Daoy (cell line): ENCODE measurements around the gene SLC29A2. TPM values are rescaled to one million over a fixed set of nuclear protein-coding genes. Genes with fewer than 3 reads are reported as not detected.
A peak's percentile ranks its signal among the peaks of the same experiment; 100 is the strongest.

ENCODE experiments used
- DNase-seq: peaks from one replicate; pipeline ENCODE4 v3.0.0-alpha.2; 2015; ENCODE audit warnings: low read depth
- total RNA-seq: library from RNA; depleted of rRNA; stranded (reverse); fragments of >200 nt; shearing (Covaris generic); gene quantifications from 2 replicates; pipeline ENCODE4 v1.2.3, GENCODE V29; 2014; rRNA removed

SLC29A2 gene, protein sequence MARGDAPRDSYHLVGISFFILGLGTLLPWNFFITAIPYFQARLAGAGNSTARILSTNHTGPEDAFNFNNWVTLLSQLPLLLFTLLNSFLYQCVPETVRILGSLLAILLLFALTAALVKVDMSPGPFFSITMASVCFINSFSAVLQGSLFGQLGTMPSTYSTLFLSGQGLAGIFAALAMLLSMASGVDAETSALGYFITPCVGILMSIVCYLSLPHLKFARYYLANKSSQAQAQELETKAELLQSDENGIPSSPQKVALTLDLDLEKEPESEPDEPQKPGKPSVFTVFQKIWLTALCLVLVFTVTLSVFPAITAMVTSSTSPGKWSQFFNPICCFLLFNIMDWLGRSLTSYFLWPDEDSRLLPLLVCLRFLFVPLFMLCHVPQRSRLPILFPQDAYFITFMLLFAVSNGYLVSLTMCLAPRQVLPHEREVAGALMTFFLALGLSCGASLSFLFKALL
- total RNA-seq, result 0.48 and 0.86 TPM in 2 replicates

DNA sequence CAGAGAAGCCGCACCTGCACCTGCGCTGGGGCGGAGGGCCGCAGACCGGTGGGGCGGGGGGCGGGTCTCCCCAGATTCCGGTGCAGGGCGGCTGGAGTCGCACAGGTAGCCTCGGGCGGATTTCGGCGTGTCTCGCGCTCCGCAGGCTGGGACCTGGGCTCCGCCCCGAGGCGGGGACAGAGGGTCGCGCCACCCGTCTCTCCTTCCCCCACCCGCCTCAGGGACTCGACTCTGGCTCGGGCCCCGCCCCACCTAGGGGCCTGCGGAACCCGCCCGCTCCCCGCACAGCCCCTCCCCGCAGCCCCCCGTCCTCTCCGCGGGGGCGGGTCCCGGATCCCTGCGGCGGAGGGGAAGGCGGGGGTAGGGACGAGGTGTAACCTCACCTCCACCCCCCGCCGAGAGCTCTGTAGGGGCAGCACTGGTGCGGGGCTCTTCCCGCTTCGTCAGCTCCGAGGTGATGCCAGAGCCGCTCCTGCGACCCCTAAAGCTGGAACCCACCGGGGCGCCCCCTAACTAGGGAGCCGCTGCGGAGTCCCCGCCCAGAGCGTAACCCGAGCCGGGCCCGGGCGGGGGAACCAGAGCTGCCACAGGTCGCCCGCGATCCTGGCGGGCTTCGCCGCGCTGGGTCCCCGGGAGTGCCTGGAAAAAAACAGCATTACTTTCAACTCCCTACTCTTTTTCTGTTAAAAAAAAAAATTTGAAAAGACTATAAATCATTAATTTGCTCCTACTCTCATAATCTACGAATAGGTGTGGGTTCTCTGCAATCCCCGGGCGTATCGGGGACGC, at the start of gene SLC29A2:
SLC29A2 (minus strand) TSS at position 134 of the 789 bp plus-strand sequence. CDS start 169 bp downstream, outside the sequence.
- peak; percentile 57 for DNase-seq

DNA sequence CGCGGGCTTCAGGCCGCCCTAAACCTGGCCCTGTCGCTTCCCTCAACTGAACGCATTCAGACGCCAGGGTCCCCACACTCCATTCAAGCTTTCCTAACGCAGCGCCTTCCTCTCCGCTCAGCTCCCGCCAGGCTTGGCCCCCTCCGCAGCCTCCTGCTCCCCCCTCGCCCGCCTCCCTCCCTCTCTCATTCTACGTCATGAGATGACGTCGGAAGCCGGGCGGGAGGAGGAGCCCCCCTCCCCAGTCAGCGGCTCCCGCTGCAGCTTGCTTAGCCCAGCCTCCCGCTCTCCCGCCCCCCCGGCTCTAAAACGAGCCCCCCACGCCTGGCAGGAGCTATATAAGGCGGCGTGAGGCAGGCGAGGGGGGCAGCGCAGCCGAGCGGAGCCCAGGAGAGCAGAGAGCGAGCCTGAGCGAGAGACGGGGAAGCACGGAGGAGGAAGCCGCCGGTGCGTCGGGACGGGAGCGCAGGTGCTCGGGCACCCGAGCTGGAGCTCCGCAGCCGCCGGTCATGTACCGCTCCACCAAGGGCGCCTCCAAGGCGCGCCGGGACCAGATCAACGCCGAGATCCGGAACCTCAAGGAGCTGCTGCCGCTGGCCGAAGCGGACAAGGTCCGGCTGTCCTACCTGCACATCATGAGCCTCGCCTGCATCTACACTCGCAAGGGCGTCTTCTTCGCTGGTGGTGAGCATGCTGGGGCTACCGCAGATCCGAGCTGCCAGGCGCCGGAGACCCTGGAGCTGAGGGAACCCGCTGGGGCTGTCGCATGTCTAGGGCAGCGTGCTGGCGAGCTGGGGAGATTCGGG, 49.3 kb upstream of the SLC29A2 start, which contains the start of gene NPAS4:
NPAS4 (plus strand) TSS at position 365 of the 806 bp plus-strand sequence; CDS start at position 510, 145 bp downstream.
- no peak for DNase-seq

DNA sequence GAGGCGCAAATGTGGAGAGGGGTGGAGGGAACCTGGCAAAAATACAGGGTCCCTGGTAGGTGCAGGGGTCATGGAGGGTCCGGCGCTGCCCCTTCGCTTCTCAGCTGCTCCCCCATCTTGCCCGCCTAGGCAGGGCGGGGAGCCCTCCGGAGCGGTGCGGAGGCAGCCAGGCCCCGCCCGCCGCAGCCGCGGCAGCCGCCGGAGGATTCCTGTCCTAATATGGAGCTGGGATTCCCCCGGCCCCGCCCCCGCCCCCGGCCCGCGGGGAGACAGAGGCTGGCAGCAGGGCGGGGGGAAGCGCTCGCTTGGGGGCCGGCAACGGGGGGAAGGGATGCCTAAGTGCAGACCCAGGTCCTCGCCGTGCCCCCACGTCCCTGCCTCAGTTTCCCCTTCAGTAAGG, 48.3 kb upstream of the SLC29A2 start:
- DNase-seq, result no peak

DNA sequence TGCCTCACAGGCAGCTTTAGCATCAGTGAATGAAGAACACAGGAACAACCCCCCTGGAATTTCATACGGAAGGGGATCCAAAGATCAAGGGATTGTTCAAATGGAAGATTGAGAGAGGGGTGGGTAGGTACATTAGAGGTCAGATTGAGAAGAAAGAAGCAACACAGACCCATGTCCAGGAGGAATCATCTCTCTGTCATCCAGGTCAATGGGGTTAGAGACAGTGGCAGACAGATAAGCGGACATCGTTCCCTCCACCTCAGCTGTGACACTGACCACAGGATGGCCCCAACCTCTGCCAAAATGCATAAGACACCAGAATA, 47.4 kb upstream of the SLC29A2 start:
- no peak for DNase-seq

DNA sequence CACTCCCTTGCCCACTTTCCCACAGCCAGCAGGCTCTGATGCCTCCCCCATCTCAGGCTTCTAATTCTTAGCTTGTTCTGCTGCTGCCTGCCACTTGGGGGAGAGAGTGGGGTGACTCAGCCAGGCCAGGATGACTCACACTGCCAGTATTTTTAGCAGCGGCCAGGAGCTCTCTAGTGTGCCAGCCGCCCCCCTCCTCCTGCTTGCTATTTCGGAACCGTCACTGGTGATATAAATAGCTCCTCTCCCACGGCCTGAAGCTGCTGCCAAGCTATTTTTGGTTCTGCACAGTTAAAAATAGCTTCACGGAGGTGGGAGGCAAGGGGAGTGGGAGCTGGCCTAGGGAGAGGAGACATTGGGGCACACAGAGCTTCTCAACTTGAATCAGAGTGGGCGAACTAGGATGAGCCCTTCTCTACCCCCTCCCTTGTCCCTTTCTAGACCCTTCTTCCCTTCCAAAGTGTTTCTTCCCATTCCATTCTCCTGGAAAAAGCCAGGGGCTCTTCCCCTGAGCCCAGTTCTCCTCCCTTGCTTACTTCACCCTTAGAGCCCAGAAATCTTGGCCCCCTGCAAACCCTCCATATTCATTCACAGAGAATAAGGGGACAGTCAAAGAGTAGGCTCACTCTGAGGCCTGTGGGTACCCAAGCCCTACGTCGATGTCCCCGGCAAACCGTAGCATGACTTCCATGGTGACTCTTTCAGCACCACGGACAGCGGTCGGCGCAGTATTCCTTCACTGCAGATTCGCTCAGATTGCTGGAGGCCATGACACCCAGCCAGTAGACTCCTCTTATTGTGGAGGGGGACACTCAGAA, 46.8 kb upstream of the SLC29A2 start:
- peak; percentile 90 for DNase-seq

GRCh38 chr11:66417000-66417399, 45.4 kb upstream of the SLC29A2 start:
- no peak for DNase-seq

DNA sequence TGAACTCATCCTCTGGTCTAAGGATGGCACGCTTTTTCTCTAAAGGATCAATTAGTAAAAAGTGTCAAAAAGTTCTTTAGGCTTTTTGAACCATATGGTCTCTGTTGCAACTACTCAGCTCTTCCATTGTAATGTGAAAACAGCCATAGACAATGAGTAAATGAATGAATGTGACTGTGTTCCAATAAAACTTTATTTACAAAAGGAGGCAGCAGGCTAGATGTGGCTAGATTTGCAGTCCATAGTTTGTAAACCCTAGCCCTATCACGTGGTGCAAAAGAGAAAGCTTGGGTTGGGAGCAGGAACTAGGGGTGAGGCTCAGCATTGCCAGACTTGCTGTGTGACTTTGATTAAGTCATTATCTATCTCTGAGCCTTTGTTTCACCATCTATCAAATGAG, 43.9 kb upstream of the SLC29A2 start:
- DNase-seq, result no peak

- DNase-seq, result no peak
These were observed 42.8 kb upstream of the SLC29A2 start for GRCh38 chr11:66414120-66414934.

DNA sequence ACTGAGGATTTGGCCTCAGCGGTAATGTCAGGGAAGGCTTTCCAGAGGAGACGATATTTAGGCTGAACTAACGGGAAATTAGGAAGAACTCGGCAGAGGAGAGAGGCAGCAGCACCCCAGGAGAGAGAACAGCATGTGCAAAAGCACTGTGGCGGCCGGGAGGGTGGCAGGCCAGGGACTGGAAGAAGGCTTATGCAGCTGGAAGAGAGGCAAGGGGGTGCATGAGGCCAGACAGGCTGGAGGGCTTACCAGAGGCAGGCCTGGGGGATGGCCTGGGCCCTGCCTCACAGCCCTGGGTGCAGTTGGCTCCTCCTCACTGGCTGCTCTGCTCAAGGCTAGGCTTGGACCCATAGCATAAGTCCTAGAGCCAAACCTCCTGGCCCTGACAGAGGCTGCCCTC, 41.6 kb upstream of the SLC29A2 start:
- DNase-seq, result no peak

DNA sequence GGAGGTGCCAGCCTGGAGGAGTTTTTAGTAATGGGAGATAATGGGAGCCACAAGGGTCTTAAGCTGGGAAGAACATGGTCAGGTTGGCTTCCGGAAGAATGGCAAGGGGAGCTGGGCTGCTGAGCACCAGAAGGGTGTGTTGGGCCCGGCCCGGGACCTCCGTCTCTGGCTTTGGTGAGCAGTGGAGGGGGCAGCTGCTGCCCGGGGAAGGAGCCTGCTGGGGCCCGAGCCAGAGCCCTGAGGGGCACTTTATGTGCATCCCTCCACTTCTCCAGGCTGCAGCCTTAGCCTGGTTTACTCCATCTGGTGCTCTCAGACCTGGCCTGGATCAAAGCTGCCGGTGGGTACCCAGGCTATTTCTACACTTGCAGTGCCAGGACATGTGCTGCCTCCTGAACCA, 40.5 kb upstream of the SLC29A2 start:
- no peak for DNase-seq

DNA sequence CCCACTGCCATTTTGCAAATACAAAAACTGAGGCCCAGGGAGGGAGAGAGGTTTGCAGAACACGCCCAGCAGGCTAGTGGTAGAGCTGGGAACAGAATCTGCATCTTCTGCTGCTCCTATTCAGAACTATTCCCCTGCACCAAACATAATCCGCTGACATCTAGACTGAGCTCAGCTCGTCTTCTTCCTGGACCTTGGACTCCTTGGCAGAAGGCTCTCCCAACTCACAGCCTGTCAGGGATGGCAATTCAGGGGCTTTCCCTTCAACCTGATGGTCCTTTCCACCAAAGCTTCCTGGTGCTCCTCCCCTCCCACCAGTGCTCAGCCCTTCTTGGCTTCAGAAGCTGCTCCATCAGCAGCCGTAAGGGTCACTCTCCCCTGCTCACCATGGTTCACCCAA, 39.8 kb upstream of the SLC29A2 start:
- DNase-seq, result no peak

GRCh38 chr11:66410191-66410590, 38.6 kb upstream of the SLC29A2 start:
- no peak for DNase-seq

DNA sequence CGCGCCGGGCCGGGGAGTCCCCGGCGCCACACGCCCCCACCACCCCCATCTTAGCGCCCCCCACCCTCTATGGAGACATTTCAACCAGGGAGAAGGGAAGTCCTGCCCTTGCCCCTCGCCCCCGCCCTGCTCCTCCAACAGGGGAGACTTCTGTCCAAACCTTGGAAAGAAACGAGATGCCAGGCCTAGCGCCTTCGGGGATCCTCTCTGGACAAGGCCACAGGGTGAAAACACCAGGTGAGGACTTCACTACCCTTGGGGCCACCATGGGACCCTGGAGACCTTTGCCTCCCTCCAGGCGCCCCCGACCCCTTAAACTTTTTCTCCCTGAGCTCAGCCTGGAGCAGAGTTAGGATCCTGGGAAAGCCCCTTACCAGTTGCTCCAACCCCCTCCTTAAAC, 37.7 kb upstream of the SLC29A2 start:
- no peak for DNase-seq

GRCh38 chr11:66408488-66409214, 37.1 kb upstream of the SLC29A2 start:
- peak; percentile 90 for DNase-seq

- DNase-seq, result no peak
These were observed 36.1 kb upstream of the SLC29A2 start for GRCh38 chr11:66407651-66408050.

DNA sequence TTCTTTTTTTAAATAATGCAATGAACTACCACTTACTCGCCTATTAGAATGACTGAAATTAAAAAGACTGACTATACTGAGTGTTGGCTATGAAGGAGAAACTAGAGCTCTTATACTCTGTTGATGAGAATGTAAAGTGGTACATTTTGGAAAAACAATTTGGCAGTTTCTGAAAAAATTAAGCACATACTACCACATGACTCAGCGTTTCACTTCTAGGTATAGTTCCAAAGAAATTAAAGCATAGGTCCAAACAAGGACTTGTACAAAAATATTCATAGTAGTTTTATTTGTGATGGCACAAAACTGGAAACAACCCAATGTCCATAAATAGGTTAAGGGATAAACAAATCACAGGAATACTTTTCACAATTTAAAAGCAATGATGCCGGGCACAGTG, 22.4 kb upstream of the SLC29A2 start:
- no peak for DNase-seq

GRCh38 chr11:66391322-66391721, 19.8 kb upstream of the SLC29A2 start:
- no peak for DNase-seq

DNA sequence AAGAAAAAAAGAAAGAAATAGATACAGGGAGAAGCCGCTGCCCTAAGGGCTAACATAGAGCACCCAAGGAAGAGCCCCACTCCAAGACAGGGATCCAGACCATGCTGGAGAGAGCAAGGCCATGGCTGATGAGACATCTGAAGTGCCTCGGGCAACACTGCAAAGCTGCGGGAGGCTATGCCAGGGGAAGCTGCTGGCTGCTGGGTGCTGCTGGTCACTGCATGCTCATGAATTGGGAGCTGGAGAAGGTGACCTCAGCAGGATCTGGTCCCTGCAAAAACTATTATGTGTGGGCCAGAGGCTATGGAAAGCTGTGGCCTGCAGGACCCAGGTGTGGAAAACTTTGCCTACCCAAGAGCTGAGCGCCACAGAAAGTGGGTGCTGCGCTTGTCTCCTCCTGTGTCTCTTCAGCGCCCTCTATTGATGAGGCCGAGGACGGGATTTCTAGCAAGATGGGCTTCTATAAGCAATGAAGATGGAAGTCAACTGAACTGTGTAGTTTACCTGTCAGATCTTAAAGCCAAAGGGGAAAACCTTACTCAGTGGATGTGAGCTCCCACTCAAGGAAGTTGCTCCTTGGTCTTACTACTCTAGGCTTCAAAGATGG, 17.3 kb upstream of the SLC29A2 start:
- DNase-seq, result peak; percentile 68
